HT-29 (cell line): ENCODE measurements around the gene CCDC57. TPM values are rescaled to one million over a fixed set of nuclear protein-coding genes. Genes with fewer than 3 reads are reported as not detected.
A peak's percentile ranks its signal among the peaks of the same experiment; 100 is the strongest.

Source experiments
- DNase-seq: peaks from one replicate; pipeline ENCODE4 v3.0.0-alpha.2; 2015; ENCODE audit warnings: low spot score
- total RNA-seq: library from RNA; depleted of rRNA; stranded (reverse); fragments of >200 nt; shearing (Covaris generic); gene quantifications from 2 replicates; pipeline ENCODE4 v1.2.3, GENCODE V29; 2014

The CCDC57 gene
- total RNA-seq, 1 experiment from 2014 or later, result 47.6 TPM

DNA sequence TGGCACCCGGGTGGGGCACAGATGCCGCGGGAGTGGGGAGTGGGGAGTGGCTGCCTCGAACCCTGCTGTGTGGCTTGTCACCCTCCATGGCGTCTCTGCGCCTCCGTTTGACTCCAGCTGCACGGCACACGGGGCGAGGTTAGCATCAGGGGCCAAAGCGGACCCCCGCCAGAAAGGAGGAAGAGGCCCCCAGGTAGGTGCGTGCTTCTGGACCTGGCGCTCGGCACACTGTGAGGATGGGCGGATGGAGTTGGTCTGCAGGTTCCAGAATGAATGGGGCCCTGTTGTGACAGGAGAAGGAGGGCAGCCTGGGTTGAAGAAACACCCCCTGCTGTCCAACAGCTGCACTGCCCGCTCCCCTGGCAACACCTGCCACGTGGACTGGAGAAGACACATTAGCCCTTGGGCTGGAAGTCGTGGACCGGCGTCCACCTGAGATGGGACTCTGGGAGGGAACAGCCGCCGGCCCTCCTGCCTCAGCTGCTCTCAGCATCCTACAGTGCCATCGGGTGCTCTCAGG, 105.2 kb downstream of the CCDC57 start:
- DNase-seq, result peak; percentile 31

DNA sequence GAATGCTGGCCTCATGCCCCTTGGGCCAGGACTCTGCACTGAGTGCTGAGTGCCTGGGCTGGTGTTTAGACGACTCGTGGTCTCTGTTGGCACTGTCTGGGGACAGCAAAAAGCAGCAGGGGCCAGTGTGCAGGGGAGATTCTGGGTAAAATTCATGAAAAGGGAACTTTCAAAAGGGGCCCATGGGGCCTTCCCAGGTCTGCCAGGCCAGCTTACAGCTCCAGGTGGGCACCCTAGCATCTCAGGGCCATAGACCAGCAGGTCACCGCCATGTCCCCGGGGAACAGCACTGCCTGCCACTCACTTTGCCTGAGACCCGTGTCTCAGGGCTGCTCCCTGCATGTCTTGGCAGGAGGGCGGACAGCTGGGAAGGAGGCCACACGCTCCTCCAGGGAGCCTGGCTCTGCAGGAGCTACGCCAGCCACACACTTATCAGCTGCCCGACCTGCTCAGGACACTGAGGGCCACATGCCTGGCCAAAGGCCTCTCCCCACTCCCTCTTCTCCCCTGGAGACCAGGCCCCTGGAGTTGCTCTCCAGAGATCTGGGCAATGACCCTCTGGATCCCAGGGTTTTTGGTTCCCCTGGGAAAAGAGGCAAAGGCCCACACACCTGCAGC, 105.8 kb downstream of the CCDC57 start:
- DNase-seq, result no peak

DNA sequence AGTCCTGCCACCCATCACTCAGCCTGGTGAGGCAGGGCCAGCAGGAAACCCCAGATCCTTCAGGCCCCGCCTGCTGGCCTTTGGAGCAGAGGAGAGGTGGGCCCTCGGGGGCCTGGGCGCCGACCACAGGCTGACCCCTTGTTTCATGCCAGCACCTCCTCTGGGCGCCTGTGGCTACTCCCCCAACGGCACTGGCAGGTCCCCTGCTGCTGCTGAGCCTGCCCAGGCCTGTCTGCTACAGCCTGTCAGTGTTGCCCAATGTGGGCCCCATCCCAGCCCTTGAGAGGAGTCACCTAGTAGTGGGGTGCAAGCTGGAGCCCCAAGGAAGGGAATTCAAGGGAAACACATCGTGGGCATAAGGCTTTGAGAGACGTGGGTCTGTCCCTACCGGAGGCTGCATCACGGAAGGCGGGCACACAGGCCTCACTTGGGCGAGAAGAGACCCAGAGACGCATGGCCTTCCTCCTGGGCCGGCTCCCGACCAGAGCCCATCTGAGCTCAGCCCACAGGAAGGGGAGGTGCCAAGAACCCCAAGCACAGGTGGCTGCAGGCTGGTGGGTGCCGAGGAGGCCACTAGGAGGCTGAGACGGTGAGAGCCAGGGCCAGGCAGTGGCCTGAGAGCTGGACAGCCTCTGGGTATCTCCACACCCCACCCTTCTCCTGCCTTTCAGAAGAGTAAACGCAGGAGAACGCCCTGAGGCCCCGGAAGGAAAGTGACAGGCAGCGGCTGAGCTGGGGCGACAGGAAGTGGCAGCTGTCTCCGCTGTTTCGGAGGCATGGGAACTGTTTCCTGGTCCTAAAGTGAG, 106.6 kb downstream of the CCDC57 start:
- peak; percentile 95 for DNase-seq

DNA sequence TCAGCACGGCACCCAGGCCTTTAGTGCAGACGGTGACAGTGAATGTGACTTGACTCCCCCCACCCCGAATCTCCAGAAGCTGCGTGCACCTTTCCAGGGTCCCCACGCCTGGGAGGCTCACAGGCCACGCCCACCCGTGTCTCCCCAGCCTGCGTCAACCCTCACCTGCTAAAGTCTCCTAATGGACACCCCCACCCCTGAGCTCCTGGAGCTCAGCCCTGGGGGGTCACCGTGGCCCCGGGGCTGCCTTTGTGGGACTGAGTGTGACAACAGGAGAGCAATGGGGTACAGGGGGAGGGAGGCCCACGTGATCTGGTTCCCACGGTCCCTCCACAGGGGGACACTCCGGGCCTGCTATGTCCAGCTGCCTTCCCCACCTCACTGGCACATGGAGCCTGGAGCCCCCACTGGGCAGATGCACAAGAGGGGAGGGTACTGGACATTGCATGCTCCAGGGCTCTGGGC, 107.2 kb downstream of the CCDC57 start:
- no peak for DNase-seq

DNA sequence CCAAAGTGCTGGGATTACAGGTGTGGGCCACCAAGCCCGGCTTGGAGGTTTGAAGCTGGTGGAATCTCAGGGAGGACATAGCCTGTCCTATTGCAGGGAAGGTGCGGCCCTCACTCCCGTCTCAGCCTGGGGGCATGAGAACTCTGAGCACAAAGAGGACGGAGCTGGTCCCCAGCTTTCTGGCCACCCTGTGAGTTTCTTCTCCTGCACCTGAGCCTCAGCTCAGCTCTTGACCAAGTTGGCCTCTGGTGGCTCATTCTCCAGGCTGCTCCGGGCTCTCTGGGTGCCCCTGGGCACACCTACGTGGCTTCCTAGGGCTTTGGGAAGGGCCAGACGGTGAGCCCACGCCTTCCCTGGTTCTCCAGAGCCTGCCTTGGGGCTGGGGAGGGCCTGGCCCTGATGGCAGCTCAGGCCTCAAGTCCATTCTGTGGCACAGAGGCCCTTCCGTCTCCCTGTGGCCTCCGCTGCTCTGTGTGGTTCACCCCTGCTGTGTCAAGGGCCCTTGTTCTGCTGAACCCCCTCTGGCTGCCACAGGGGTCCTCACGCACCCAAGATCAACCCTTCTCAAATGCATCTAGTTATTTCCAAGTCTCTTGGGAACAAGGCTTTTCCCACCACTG, 107.7 kb downstream of the CCDC57 start:
- no peak for DNase-seq

DNA sequence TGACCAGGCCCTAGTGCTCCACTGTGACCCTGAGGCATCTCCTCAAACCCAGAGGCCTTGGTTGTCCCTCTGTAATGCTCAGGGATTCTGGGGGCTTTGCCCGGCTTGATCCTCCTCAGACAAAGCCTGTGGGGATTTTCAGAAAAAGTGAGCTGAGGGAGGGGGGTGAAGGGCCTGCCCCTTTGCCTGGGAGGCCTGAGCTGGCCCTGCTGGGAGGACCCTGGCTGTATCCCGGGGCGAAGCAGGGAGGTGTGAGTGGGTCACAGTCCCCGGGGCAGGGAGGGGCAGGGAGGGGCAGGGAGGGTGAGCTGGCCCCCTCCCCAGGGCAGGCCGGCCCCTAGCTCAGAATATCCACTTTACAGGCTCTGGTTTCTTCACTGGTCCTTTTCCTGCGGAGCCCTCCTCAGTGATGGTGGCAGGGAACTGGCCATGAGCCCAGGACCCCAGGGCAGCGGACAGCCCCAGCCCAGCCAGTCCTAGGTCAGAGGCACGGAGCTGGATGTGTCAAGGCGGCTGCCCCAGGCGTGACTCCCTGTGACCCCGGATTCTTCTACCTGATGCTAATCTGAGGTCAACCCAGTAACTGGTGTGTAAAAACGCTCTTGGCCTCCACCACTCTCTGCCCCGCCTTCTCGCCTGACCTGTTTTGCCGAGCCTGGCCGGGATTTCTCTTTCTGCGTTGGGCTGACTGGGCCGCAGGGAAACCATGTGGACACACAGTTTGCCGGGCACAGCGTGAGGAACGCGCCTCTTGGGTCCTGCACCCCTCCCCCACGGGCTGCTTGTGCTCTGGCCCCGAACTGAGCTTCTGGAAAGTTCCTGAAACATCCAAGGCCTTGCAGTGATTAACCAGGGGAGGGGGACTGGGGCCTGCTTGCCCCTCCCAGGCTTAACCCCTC, 108.8 kb downstream of the CCDC57 start:
- DNase-seq, result peak; percentile 90

DNA sequence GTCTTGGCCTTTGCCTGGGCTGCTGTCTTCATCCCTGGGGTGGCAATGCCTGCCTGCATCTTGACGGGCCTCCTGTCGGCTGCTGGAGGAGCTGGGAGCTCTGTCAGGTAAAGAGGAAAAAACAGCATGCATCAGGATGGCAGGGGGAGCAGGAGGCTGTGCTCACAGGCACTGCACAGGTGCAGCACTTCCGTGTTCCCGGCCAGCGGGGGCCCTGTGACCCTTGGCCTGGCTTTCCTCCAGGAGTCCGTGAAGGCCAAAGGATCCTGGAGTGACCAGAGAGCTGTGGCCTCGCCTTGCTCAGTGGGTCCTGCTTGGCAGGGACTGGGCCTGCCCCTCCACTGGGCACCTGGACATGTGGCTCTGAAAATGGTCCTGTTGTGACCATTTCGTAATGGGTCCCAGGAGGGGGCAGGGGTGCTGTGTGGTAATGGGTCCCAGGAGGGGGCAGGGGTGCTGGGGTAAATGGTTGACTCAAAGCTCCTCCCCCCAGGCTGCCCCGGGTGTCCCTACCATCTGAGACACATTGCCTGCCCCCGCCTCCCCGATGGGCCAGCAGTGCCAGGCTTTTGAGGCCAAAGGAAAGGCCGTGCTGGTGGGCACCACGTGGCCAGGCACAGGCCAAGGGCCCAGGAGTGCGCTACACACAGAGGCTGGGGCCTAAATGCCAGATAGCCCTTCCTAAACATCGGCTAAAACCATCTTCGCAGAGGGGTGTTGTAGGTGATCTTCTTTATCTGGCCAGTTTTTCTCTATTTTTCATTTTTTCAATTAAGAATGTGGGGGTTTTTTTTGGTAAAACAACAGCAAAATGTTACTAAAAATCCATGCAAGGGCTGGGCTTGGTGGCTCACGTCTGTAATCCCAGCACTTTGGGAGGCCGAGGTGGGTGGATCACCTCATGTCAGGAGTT, 110.6 kb downstream of the CCDC57 start:
- peak; percentile 49 for DNase-seq

DNA sequence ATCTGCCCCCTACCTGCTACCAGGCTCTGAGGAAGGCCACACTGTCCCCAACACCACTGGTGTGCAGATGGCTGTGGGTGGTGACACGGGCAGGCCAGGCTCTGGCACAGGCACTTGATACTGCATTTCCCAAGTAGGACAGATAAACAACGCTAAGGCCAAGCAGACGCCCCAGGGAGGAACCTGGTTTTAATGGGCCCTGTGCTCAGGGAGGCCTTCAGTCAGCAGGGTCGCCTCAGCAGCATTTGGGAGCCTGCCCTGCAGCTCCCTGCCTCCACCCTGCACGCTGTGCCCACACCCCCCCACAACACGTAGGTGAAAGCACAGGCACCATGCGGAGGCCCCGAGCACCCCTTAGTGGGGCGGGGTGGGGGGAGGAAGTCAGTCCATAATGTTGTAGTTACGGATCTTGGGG, 111.3 kb downstream of the CCDC57 start:
- DNase-seq, result peak; percentile 31

DNA sequence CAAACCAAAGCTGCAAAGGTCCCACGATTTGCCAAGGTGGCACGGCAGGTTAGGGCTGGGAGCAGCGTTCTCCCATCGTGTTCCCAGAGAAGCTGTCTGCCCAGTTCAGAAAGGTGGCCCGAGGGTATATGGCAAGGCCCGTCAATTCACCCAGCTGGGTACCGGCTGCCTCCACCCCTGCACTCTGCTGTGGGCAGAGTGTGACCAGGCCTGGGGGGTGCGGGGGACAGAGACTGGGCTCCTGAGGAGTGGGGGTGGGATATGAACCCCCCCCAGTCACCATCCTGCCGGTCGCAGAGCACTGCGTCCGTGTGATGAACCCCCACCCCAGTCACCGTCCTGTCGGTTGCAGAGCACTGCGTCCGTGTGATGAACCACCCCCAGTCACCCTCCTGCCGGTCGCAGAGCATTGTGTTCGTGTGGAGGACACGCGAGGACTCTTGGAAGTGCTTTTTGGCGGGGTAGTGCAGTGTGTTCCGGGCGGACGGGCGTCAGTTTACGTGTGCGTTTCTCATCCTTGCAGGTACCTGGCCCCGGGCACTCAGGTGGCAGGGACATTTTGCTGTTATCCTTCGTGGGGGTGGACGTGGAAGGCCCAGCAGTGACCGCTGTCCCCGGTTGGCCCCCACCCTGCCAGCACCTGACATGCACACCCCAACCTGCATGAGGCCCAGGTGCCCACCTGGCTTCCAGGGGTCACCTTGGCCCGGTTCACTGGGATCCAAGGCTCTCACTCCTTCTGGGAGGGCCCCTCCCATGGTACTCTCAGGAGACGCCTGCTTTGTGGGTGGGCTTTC, 111.9 kb downstream of the CCDC57 start:
- DNase-seq, result no peak

DNA sequence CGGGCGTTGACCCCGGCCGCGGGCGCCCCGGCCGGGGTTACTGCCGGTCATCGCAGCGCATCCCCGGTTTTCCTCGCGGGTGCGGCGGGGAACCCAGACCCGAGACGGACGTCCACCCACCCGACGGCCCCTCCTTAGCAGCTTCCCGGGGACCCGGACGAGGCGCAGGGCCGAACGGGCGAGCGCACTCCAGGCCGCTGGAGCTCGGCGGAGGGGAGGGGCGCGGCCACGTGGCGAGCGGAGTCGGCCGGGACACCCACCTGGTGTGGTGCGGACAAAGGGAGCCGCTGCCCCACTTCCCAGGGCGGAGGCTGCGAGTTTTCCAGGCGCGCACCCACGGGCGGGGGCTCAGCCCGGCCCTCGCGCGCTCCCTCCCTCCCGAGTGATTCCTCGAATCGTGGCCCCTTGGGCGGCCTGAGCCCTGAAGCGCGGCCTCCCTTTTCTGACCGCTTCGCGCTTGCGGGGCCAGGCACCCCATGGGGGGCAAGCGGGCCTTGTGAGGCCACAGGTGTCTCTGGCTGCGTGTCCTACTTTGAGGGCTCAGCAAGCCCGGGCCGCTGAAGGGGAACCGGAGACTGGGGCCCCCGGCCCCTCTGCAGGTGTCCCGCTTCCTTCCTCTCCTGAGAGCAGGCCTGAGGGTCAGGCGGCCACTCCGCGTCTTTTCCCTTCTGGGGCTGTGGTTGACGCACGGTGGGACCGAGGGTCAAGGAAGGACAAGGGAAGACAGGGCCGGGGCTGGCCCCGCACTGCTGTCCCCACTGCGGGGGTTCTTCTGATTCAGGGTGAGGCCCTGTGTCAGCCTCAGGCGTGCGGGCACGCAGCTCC, 113.5 kb downstream of the CCDC57 start:
- DNase-seq, result no peak

DNA sequence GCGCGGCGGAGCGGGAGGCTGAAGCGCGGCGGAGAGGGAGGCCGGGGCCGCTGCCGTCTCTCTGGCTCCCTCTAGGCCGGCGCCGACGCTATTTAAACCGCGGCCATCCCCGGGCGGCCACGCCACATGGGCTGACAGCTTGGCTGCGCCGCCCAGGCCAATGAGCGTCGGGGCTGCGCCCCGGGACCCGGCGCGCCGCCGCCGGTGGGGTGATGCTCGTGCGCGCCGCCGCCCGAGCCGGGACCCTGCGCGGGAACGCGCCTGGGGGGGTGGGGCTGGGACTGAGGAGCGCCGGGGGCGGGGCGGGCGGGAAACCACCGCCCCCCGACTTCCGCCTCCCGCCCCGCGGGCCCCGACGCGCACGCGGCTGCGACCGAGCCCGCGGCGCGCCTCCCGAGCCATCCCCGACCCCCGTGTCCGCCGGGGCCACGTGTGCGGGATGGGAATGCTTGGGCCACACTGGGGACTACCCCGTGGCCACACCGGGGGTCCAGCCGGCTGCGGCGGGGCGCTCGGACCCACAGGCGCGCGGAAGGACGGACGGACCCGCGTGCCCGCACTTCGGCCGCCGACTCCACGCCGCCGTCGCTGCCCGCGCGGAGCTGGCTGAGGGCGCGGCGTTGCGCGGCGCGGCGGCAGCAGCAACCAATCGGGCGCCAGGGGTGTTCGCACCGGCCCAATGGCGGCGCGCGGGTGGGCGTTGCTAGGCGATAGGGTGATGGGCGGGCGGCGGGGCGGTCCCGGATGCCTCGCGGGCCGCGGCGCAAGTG, 114.3 kb downstream of the CCDC57 start, which contains the start of gene FASN:
TSS of gene FASN (minus strand) at position 68 of the 770 bp plus-strand sequence. CDS start 1,791 bp downstream, outside the sequence.
- peak; percentile 97 for DNase-seq

DNA sequence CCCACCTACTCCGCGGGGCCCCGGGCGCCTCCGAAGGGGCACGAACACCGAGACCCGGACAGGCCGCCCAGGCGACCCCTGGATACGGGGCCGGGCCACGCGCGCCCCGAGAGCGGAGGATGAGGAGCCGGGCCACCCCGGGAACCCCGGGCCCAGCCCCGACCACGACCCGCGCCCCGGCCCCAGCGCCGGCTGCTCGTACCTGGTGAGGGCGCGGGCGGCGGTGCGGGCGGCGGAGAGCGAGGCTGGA, 114.8 kb downstream of the CCDC57 start:
- DNase-seq, result no peak

DNA sequence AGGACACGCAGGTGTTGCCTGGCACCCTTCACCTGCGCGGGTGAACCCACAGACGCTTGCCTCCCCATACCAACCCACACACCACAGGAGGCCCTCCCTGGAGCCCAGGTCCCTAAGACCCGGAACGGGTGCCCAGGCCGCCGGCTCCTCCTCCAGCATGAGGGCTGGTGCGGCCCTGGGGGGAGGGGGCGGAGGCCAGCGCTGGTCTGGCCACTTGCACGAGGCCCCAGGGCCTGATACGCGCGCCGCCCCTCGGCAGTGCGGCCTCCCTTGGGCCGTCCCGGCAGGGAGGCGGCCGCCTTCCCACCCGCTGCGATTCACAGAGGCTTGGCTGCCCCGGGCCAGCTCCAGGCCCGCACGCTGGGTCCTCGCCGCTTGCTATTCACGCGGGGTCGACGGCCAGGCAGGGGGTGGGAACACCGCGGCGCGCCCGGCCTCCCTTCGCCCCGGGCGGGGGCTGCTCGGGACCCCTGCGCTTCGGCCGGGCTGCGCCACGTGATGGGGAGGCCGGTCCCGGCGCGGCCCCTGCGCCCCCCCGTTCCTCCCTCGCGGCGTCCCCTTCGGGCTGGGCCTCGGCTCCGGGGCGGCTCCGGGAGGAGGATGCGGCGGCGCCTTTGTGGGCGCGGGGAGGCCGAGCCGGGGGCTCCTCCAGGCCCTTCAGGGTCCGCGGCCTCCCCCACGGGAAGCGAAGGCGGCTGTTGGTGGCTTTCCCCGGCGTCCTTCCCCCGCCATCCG, 115.3 kb downstream of the CCDC57 start:
- DNase-seq, result peak; percentile 53

DNA sequence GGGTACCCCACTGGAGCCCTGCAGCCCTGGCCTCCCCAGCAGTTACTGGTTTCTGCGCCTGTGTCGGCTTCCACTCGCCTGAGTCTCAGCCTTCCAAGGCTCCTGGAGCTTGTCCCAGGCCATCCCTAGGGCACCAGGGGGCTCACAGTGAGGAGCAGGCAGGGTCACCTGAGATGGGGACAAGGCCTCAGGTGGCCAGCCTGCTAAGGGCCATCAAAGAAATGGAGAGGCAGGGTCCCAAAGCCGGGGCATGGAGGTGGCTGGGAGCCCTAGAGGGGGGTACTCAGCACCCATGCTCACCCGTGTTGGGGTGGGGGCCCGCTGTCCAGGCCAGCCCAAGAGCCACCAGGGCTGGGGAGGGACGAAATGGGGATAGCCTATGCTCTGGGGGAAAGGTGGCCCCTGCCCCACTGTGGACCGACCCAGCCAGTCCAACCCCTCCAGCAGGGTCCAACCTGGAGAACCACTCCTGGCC, 115.9 kb downstream of the CCDC57 start:
- DNase-seq, result no peak

DNA sequence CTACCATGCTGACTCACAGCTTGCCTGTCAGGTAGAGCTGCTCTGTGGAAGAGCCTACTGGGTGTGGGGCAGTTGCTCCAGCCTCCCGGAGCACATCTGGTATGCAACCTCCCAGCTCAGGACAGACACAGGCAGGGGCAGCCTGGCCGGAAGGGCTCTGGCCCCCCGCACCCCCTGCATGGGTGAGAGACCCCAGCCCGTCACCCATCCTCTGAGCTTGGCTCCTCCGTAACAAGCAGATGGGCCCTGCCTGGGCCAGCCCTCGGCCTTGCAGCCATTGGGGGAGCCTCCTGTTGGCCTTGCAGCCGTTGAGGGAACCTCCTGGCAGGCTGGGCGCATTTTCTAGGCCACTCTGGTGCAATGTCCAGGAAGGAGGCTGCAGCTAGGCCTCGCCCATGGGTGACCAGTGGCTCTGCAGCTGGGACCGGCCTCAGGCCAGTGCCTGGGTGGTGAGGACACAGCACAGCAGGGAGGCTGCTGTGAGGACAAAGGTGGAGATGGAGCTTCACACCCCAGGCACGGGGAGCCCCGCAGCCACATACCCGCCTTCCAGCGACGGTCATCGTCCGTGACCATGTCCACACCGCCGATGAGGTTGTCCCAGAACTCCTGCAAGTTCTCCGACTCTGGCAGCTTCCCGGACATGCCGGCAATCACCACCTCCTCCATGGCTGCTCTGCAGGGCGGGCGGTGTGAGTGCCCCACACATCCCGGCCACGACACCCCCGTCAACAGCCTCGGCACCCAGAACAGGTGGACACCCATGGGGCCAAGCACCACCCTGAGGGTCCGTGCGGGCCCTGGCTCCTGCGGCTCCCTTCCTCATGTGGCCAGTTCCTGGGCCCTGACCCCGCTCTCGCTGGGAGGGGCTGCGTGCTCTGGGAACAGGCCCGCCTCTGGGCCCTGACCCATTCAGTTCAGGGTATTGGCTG, 116.6 kb downstream of the CCDC57 start:
- no peak for DNase-seq
